NCI-H345 (cell line): ENCODE data around the gene LRRC49.

ENCODE experiments used
- DNase-seq: peaks from one replicate; lab custom pipeline; 2025; lab: John Stamatoyannopoulos, UW

Gene LRRC49

DNA sequence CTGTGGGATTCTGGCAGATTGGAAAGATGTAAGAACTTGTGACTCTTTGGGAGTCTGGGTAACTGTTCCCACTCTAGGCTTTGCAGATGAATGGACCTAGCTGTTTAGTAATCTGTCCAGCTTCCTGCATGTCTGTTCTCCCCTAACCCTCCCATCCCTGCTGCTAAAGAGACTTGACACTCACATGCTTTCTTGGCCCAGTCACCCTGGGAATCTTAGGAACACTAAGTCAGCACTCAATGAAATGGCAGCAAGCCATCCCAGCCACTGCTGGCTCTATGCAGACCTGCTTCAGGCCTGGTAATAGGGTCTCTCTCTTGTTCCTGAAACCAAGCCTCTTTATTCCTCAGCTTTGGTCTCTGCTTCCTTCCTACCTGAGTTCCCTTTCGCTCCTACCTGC lies 158.9 kb downstream of the LRRC49 start:
- no peak for DNase-seq

DNA sequence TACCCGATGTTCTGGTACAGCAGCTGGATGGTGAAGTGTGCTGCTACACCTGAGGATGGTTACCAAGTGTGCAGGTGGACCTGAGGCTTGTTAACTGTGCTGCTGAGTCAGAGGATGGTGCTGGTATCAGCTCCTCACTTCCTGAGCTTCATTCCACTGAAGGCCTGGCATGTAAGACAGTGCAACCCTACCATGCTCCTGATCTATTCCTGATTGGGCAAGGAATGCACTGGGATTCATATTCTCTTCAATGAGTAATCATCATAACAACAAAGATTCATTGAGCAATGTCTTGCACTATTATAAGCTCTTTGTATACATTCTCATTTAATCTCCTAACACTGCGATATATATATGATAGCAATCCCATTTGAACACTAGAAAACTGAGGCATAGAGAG lies 159.7 kb downstream of the LRRC49 start:
- no peak for DNase-seq

GRCh38 chr15:71054286-71054952 lies 161.8 kb downstream of the LRRC49 start:
- DNase-seq: no peak

- DNase-seq: no peak
Measured at GRCh38 chr15:71055461-71055860, 162.8 kb downstream of the LRRC49 start.

DNA sequence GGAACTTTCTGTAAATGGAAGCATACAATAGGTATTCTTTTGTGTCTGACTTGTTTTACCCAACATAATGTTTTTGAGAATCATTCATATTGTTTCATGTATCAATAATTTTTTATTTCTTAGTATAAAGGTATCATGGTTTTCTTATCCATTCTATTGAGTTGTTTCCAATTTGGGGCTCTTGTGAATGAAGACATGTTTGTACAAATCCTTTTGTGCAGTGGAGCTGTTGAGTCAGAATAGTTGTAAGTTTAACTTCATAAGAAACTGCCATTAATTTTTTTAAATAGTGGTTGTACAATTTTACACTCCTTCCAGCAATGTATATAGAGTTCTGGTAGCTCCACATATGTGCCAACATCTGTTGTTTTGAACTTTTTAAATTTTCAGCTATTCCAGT lies 163.5 kb downstream of the LRRC49 start:
- DNase-seq: no peak

DNA sequence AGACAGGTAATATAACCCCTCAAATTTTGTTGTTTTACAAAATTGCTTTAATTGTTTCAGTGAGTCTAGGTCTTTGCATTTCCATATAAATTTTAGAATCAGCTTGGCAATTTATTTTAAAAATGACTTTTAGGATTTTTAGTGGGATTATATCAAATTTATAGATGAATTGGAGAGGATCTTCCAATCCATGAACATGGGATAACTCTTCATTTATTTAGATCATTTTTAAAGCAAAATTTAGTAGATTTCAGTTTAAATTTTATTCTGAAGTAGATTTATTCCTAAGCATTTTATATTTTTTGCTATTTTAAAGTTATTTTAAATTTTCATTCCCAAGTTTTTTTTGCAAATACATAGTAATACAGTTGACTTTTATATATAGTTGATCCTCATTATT lies 164.5 kb downstream of the LRRC49 start:
- no peak for DNase-seq

- DNase-seq: no peak
Measured at GRCh38 chr15:71057581-71057980, 165.0 kb downstream of the LRRC49 start.

- no peak for DNase-seq
Measured at GRCh38 chr15:71060983-71061382, 168.4 kb downstream of the LRRC49 start.

GRCh38 chr15:71066983-71067382 lies 174.4 kb downstream of the LRRC49 start:
- DNase-seq: no peak

DNA sequence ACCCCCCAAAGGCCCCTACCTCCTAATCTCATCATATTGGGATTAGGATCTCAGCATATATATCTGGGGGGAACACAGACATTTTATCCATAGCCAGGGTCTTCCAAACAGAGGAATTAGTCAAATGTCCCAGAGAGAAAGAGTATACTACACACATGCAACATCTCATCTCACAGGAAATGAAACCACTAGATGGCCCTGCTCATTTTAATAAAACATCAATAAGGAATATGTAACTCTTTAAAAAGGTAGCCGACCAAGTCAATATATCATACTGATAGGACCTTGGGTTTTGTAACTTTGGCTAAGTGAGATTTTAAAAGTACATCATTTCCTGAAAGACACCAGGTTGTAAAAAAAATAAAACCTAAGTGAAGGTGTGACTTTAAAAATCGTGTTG lies 177.1 kb downstream of the LRRC49 start:
- DNase-seq: no peak

DNA sequence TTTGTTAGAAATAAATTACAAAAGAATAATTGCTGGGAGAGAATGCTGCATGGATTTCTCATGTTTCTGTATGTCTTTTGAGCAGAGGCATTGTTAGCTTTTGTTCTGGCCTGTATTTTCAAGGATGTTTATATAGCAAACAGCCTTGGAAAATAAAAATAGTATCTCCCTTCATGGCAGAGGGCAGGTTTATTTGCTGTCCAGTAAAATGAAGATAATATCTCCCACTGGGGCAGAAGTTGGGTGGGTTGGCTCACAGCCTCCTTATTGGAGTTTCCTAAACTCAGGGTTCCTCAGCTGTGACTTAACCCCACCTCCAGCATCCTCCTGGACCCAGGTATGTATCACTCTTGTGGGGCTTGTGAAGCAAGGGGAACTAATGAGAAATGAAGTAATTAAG lies 178.9 kb downstream of the LRRC49 start:
- DNase-seq: no peak

DNA sequence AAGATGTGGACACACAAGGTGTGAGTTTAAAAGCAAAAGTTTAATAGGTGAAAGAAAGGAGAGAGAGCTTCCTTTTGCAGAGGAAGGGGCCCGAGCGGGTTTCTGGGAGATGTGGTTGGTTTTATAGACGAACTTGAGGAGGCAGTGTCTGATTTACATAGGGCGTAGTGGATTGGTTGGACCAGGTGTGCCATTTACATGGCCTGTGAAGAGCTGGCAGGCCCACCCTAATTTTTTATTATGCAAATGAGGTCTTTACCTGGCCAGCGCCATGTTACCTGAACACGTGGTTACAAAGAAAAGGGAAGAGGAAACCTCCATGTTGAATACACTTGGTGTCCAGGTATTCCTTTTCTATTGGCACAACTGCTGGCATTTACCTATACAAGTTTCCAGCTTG lies 179.8 kb downstream of the LRRC49 start:
- DNase-seq: no peak

- DNase-seq: no peak
Measured at GRCh38 chr15:71078506-71079207, 186.0 kb downstream of the LRRC49 start.

GRCh38 chr15:71079208-71080044 lies 186.8 kb downstream of the LRRC49 start:
- no peak for DNase-seq

GRCh38 chr15:71080166-71080565 lies 187.5 kb downstream of the LRRC49 start:
- DNase-seq: no peak

- no peak for DNase-seq
Measured at GRCh38 chr15:71080705-71081104, 188.1 kb downstream of the LRRC49 start.

- DNase-seq: no peak
Measured at GRCh38 chr15:71082803-71083202, 190.2 kb downstream of the LRRC49 start.

GRCh38 chr15:71083349-71083748 lies 190.7 kb downstream of the LRRC49 start:
- DNase-seq: no peak

- DNase-seq: no peak
Measured at GRCh38 chr15:71084264-71084663, 191.6 kb downstream of the LRRC49 start.

- no peak for DNase-seq
Measured at GRCh38 chr15:71085809-71086208, 193.2 kb downstream of the LRRC49 start.

- DNase-seq: no peak
Measured at GRCh38 chr15:71088155-71088554, 195.5 kb downstream of the LRRC49 start.

- DNase-seq: no peak
Measured at GRCh38 chr15:71088683-71089082, 196.1 kb downstream of the LRRC49 start.

- no peak for DNase-seq
Measured at GRCh38 chr15:71089801-71090200, 197.2 kb downstream of the LRRC49 start.
